NCI-H128 (cell line): Measurements from ENCODE around the gene AKNAD1.
A peak's percentile ranks its signal among the peaks of the same experiment; 100 is the strongest.
"Not testable (repeated sequence)": the region's sequence is repeated elsewhere in the genome, so short reads cannot be mapped to it uniquely, and the experiment has no call there.

Experiments
- DNase-seq: peaks from one replicate; lab custom pipeline; 2025; ENCODE audit not compliant: unreplicated experiment; lab: John Stamatoyannopoulos, UW

AKNAD1 gene

GRCh38 chr1:108856994-108857393 lies at the start of gene AKNAD1:
Gene AKNAD1 (minus strand): TSS chr1:108857094. CDS start chr1:108852664, 4,430 bp downstream.
- no peak for DNase-seq

GRCh38 chr1:108901106-108901505 lies 44.2 kb upstream of the AKNAD1 start:
- DNase-seq: no peak

- peak; percentile 41 for DNase-seq
Measured at GRCh38 chr1:108897865-108898720, 41.2 kb upstream of the AKNAD1 start.

GRCh38 chr1:108896146-108897145 lies 39.6 kb upstream of the AKNAD1 start:
- no peak for DNase-seq

- no peak for DNase-seq
Measured at GRCh38 chr1:108893141-108893530, 36.2 kb upstream of the AKNAD1 start.

- no peak for DNase-seq
Measured at GRCh38 chr1:108892356-108893140, 35.7 kb upstream of the AKNAD1 start.

GRCh38 chr1:108889706-108890384 lies 33.0 kb upstream of the AKNAD1 start:
- DNase-seq: no peak

GRCh38 chr1:108889006-108889645 lies 32.2 kb upstream of the AKNAD1 start:
- not testable (repeated sequence) for DNase-seq

- no peak for DNase-seq
Measured at GRCh38 chr1:108886292-108886691, 29.4 kb upstream of the AKNAD1 start.

GRCh38 chr1:108884968-108885367 lies 28.1 kb upstream of the AKNAD1 start:
- no peak for DNase-seq

GRCh38 chr1:108882837-108883236 lies 25.9 kb upstream of the AKNAD1 start:
- no peak for DNase-seq

GRCh38 chr1:108881369-108881768 lies 24.5 kb upstream of the AKNAD1 start:
- DNase-seq: no peak

GRCh38 chr1:108880850-108881249 lies 24.0 kb upstream of the AKNAD1 start:
- DNase-seq: no peak

GRCh38 chr1:108878678-108879077 lies 21.8 kb upstream of the AKNAD1 start:
- no peak for DNase-seq

- no peak for DNase-seq
Measured at GRCh38 chr1:108878160-108878469, 21.2 kb upstream of the AKNAD1 start.

- DNase-seq: no peak
Measured at GRCh38 chr1:108877348-108878159, 20.7 kb upstream of the AKNAD1 start.

GRCh38 chr1:108871050-108871724 lies 14.3 kb upstream of the AKNAD1 start:
- DNase-seq: no peak

- DNase-seq: no peak
Measured at GRCh38 chr1:108865316-108865910, 8.5 kb upstream of the AKNAD1 start.
